Stomach (tissue), 4 donors: ENCODE measurements around the gene WDR59.
A peak's percentile ranks its signal among the peaks of the same experiment; 100 is the strongest.

Experiments
- POLR2AphosphoS5 ChIP-seq, 3 donors: sonication (generic); formaldehyde crosslinking; IDR thresholded peaks; one replicate each; pipeline ENCODE4 v1.6.1; 2016; ENCODE audit warnings: antibody characterized with exemption in 3 of 3
- TF ChIP-seq, protein P1 (sequence below), 7 experiments: fragments of 450-650 bp in 4 of 7; fragments of 200-600 bp in 3 of 7; sonication (generic) in 3 of 7; IDR thresholded peaks; one replicate each; pipeline ENCODE4 v1.5.1; 2016 to 2019; ENCODE audit warnings: antibody characterized with exemption in 7 of 7, control low read depth in 2 of 7, mild to moderate bottlenecking in 1 of 7

DNA sequence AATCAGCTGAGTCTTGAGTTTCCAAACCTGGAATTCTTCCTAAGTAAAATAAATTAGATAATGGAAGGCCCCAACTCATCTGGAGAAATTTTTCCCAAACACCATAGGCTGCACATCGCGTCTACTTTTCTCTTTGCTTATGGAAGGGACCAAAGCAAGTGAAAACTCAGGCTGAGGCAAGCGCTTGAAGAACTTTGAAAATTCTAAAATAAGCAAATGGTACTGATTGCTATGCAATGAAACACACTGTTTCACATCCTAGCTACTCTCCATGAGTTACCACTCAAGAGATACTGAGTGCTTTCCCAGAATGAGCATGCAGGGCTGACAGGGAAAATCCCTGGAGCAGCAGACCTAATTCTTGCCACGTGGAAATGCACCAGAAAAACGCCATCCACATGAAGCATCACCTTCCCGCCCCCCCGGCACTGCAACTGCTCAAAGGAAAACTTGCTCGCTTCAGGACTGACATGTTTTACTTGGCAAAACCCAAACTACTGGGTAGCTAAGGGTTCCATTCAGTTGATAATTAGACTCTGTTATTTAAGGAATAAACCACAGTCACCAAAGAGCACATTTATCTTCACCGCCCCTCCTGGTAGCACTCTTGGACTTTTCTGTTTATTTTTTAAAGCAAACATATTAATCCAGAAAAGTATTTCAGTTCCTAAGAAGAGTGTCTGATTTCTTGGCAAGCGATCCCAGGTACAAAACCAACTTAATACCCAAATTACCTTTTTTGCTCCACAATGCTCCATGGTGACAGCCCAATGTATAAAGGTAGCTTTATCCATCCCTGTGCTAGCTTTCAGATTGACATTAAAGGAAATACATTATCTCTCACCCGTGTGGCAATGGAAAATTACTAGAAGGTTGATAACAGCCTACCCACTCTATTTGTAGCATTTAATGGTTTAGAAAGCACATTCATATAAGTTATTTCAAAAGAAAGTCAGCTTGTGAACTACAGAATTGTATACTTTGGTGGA is 62.5 kb downstream of the WDR59 start:
- TF ChIP-seq, protein P1, sequence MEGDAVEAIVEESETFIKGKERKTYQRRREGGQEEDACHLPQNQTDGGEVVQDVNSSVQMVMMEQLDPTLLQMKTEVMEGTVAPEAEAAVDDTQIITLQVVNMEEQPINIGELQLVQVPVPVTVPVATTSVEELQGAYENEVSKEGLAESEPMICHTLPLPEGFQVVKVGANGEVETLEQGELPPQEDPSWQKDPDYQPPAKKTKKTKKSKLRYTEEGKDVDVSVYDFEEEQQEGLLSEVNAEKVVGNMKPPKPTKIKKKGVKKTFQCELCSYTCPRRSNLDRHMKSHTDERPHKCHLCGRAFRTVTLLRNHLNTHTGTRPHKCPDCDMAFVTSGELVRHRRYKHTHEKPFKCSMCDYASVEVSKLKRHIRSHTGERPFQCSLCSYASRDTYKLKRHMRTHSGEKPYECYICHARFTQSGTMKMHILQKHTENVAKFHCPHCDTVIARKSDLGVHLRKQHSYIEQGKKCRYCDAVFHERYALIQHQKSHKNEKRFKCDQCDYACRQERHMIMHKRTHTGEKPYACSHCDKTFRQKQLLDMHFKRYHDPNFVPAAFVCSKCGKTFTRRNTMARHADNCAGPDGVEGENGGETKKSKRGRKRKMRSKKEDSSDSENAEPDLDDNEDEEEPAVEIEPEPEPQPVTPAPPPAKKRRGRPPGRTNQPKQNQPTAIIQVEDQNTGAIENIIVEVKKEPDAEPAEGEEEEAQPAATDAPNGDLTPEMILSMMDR (IDR thresholded peaks at IDR 0.05), result no peak
- peak in 2 of 3 donors; percentile 52 to 59 for TF ChIP-seq POLR2AphosphoS5 (IDR thresholded peaks at IDR 0.05)
